Mesenteric fat pad (tissue), 1 donor: ENCODE results near the gene CAPN2. TPM values are rescaled to one million over a fixed set of nuclear protein-coding genes. Genes with fewer than 3 reads are reported as not detected.

Experiments
- DNase-seq: peaks from one replicate; pipeline ENCODE4 v3.0.0-alpha.2; 2020; ENCODE audit warnings: low spot score
- total RNA-seq: library from RNA; stranded (reverse); fragmentation: NEBNext Ultra II Directional; extraction: Animal tissue kit (Norgen Biotek cat#: 25700); gene quantifications from one replicate; pipeline ENCODE4 v1.2.1, GENCODE V29; 2021
- donor health status: DM: yes; HTN: yes; CAD: no.

CAPN2 gene
- total RNA-seq, 1 donor from 2014 or later = 190 TPM

GRCh38 chr1:223702735-223703667 lies 9.3 kb upstream of the CAPN2 start:
- DNase-seq = no peak

DNA sequence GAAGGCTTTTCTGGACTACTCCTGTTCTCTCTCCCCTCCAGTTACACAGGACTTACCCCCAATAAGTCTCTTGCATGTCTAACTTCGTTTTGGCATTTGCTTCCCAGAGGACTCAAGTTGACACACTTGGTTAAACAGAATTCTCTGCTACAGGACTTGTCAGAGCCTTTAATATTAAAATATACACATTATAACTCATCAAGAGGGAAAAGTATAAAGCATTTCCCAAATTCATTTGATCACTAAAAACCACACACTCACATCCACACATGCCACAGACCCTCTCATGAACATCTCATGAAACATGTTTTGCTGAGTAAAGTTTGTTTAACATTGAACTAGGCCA lies 8.7 kb upstream of the CAPN2 start:
- DNase-seq = no peak

DNA sequence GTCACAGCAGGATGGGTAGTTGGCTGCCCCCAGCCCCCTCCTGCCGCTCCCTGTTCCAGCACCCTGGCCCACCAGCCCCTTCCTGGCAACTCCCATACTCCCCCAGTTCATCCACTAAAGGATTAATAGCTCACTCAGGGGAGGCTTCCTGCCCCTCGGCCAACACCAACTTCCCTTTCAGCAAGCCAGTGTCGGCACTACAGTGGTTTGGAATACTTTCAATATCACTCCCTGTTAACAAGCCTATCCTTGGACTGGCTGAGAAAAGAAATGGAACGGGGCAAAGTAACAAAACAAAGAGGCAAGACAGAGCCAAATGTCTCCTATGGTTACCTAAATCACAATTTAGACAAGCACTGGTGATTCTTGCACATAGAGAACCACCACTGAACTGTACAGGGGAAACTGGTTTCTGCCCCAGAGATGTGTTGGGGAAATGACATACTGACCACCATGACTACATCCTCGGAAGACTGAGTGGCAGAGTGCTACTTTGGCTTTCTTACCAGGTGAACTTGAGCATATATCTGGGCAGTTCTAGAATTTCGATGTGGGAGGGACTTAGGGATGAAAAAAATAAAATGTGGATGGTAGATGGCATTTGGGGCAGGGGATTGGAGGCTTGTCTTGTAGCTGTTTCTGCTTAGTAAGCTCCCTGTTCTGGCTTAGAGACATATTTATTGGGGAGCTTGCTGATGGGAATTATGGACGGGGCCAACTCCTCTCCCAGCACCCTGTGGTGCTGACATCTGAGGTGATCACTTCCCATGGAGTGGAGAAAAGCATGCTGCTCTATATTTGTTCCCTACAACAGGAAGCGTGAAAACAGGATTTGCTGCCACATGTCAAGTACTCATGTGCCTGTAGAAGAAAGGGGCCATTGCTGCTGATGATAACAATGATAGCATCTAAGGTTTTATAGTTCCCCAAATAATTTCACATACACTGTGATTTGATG lies 7.1 kb upstream of the CAPN2 start:
- no peak for DNase-seq

DNA sequence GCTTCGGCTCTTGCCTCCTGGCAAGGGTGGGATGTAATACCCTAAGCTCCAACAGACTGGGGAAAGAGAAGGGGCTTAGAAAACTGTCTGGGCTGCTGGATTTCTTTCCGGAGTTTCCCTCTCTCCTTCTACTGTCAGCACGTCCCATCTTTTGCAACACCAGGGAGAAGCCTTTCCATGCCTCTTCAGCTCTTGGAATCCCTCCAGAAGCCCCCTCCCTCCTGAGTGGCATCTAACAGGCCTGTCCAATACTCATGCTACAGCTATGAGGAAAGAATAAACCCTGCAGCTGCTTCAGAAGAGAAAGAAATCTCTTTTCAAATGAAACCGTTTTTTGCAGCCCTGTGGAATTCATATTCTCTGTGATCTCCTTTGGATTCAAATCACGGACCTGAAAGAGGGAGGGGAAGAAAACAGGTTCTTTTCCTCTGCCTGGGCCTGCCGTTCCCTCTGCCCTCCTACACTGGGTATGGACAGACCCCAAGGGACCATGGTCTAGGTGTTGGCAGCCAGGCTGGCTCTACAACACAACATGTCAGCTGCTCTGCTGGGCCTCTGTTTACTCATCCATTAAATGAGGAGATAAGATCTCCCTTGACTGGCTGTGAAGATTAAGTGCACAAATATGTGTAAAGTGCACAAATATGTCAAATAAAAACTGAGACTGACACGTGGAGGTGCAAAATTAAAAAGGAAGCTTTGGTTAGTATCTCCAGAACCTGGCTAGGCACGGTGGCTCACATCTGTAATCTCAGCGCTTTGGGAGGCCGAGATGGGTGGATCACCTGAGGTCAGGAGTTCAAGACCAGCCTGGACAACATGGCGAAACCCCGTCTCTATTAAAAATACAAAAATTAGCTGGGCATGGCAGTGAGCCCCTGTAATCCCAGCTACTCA lies 6.0 kb upstream of the CAPN2 start:
- no peak for DNase-seq

- no peak for DNase-seq
These were observed 4.9 kb upstream of the CAPN2 start for GRCh38 chr1:223707256-223708000.

- no peak for DNase-seq
These were observed 4.4 kb upstream of the CAPN2 start for GRCh38 chr1:223708001-223708359.

DNA sequence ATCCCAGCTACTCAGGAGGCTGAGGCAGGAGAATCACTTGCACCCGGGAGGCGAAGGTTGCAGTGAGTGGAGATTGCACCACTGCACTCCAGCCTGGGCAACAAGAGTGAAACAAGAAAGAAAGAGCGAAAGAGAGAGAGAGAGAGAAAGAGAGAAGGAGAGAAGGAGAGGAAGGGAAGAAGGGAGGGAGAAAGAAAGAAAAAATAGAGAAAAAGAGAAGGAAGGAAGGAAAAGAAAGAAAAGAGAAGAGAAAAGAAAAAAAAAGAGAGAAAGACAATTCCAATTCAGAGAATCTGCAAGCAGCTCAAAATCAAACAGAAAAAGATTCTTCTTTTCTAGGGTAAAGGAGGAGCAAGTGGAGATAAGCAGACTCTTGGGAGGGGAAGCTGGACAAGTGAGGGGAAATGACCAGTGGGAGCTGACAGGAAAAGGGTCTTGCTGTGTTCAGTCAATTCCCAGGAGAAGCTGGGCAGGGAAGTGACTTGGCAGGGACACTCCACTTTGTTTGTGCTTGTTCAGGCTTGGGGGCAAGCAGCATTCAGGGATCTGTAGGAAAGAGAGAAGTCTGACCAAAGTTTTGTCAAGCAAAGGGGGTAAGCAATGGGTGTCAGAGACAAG lies 3.6 kb upstream of the CAPN2 start:
- DNase-seq = no peak

- no peak for DNase-seq
These were observed 2.7 kb upstream of the CAPN2 start for GRCh38 chr1:223709598-223709997.

- no peak for DNase-seq
These were observed 1.9 kb upstream of the CAPN2 start for GRCh38 chr1:223710179-223711133.

DNA sequence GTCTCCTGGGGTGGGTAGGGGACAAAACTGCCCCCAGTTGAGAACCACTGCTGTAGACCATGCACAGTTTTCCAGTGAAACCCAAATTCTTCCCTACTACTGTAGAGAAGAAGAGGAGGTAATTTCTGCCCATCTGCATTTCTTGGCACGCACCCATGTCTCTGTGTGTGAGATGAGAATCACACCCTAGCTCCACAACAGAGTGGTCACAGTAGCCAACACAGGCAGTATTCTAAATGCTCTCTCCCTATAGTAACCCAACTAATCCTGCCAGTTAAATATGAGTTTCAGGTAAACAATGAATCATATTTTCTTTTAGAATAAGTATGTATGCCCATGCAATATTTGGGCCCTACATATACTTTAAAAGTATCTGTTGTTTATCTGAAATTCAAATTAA lies 1.2 kb upstream of the CAPN2 start:
- DNase-seq = no peak

DNA sequence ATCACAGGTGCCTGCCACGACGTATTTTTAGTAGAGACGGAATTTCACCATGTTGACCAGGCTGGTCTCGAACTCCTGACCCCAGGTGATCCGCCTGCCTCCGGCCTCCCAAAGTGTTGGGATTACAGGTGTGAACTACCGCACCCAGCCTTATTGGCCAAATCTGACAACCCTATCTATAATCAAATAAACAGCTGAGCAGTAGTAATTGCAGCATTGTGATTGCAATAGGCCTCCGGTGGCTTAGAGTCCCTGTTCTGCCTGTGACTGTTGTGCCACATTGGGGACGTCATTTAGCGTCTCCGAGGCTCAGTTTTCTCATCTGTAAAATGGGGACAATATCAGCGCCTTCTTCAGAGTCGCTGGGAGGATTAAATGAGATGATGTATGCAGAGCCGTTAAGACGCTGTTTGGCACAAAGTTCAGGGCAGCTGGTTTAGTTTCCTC lies 569 bp upstream of the CAPN2 start:
- DNase-seq = no peak

DNA sequence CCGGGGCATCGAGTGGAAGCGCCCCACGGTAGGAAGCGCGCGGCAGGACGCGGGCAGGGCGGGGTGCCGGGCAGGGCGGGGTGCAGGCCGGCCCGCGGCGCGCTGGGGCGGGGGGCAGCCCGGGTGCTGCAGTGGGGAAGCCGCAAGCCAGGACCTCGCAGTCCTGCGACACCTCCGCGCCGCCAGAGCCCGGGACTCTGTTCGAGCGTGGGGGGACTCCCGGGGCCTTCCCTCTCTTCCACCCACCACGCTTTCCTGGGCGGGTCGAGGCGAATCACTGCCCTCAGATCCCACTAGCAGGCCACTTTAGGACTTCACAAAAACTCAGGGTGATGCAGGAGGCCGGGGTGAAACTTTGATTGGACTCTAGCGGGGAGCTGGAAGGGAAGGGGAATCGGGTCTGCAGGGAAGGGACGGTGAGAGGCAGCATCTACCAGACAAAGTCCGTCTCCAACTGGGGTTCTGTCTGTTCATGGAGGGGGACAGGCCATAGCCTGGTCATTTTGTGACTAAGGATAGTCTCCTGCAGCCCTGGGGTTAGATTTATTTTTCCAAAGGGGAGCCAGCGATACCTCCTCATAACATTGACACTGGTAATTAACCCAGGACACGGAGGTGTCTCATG lies 623 bp downstream of the CAPN2 start:
- no peak for DNase-seq

DNA sequence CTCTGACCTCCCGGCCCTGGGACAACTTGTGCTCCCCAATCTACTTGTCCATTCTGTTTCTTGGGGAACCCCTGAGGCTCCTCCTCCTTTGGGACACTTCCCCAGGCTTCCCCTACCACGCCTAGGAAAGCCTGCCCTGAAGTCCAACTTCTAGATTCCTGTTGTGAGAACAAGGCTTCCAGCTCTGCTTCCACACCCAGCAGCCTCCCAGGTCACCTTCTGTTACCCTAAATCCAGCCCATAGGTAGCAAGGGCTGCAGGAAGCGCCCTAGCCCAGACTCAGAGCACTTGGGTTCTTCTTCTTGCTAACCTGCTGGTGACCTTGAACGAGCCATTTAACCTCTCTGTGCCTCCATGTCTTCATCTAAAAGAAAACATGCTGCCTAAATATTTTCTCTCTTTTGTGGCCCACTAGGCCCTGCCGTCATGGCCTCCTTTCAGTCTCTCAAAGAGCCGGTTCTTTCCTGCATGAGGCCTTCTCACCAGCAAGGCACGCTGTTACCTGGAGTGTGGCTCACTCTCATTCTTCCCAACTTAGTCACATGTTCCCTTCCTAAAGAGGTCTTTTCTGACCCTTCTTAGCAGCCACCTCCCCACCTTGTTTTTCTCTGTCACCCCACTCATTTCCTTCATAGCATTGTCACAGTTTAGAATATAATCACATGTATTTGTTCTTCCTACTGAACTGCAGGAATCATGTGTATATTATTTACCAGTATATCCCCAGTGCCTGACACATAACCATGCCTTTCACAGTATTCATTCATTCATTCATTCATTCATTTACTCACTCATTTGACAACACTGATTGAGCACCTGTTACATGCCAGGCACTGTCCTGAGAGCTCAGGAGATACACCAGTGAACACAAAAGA lies 1.4 kb downstream of the CAPN2 start:
- no peak for DNase-seq

DNA sequence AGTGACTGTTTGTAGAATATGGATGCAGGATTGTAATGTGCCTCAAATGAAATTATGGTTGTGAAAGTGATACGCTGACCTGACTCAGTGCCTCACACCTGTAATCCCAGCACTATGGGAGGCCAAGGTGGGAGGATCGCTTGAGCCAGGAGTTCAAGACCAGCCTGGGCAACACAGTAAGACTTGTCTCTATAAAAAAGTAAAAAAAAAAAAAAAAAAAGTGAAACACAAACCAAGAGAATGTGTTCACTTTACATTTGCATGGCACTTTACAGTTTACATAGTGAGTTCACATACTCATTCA lies 2.0 kb downstream of the CAPN2 start:
- DNase-seq = no peak

- no peak for DNase-seq
These were observed 2.7 kb downstream of the CAPN2 start for GRCh38 chr1:223714849-223715603.

DNA sequence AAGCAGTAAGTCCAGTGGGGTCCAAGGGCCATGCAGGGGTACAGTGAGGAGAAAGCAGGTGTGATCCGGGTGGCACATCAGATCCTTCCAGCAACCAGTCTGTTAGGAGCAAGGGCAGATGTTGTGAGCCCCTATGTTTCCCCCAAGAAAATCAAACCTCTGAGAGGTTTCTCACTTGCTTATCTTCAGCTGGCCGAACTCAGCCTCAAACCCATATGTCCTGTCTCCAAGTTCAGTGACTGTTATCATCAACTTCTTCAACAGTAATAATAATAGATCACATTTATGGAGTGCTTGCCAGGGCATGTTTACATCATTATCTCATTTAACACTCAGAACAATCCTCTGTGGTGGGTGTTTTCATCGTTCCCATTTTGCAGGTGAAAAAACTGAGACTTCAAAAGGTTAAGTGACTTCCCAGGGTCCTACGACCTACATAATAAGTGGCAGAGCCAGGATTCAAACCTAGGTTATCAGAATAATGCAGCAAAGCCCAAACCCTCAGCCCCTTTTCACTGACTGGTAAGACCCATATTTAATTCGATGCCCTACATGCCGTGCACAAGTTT lies 3.3 kb downstream of the CAPN2 start:
- DNase-seq = no peak
